NOMO-1 treated with dmso at 0.1 percent for 144 hours (cell line): ENCODE data around the gene GOLGA8A.
"Not testable (repeated sequence)": the region's sequence is repeated elsewhere in the genome, so short reads cannot be mapped to it uniquely, and the experiment has no call there.

Source experiments
- DNase-seq: peaks from one replicate; lab custom pipeline; 2025; ENCODE audit not compliant: unreplicated experiment; lab: John Stamatoyannopoulos, UW

GOLGA8A gene

GRCh38 chr15:34418435-34418834, 19.2 kb downstream of the GOLGA8A start:
- DNase-seq: not testable (repeated sequence)

- DNase-seq: not testable (repeated sequence)
These were observed 28.1 kb downstream of the GOLGA8A start for GRCh38 chr15:34409511-34409910.

GRCh38 chr15:34408973-34409372, 28.6 kb downstream of the GOLGA8A start:
- DNase-seq: not testable (repeated sequence)

GRCh38 chr15:34403899-34404298, 33.7 kb downstream of the GOLGA8A start:
- not testable (repeated sequence) for DNase-seq

- not testable (repeated sequence) for DNase-seq
These were observed 34.4 kb downstream of the GOLGA8A start for GRCh38 chr15:34403160-34403598.

- DNase-seq: not testable (repeated sequence)
These were observed 39.9 kb downstream of the GOLGA8A start for GRCh38 chr15:34397637-34398259.

- DNase-seq: not testable (repeated sequence)
These were observed 44.6 kb downstream of the GOLGA8A start for GRCh38 chr15:34392981-34393380.

GRCh38 chr15:34389594-34390086, 48.0 kb downstream of the GOLGA8A start:
- not testable (repeated sequence) for DNase-seq
